Naive thymus-derived CD4-positive, alpha-beta T cell (primary cell): ENCODE results near the gene SLC6A18. TPM values are rescaled to one million over a fixed set of nuclear protein-coding genes. Genes with fewer than 3 reads are reported as not detected.

Experiments
- ATAC-seq: fragments of 150-1000 bp; cut with Tn5 transposase; 2 replicates; pipeline ENCODE4 v1.10.0; 2021; ENCODE audit warnings: mild to moderate bottlenecking, moderate library complexity
- CTCF ChIA-PET: fragments of 350-600 bp; sonication (Branson Sonifier 250); formaldehyde crosslinking; loops from one replicate; lab custom pipeline; 2021; ENCODE audit warnings: antibody characterized with exemption; lab: Charles Lee
- POLR2A ChIA-PET: fragments of 350-600 bp; sonication (Branson Sonifier 250); formaldehyde crosslinking; loops from one replicate; lab custom pipeline; 2021; ENCODE audit warnings: antibody characterized with exemption, inconsistent platforms; lab: Charles Lee
- DNase-seq, 9 donors: peaks; one replicate each; pipeline versions ENCODE4 v3.0.0 to v3.0.0-alpha.2; 2020 to 2022; ENCODE audit warnings: mixed read lengths in 1 of 9
- H3K27ac ChIP-seq: one replicate; pipeline ENCODE4 v1.7.0; 2013; ENCODE audit warnings: mild to moderate bottlenecking, low read depth, low read length, moderate library complexity
- H3K27me3 ChIP-seq, 2 donors: one replicate each; pipeline ENCODE4 v1.7.0; 2013; ENCODE audit warnings: low read length in 2 of 2, mild to moderate bottlenecking in 2 of 2, moderate library complexity in 2 of 2; ENCODE audit not compliant: control insufficient read depth in 2 of 2, insufficient read depth in 2 of 2
- H3K36me3 ChIP-seq, 3 experiments: 1 replicate in 2 of 3; 2 replicates in 1 of 3; pipeline ENCODE4 v1.7.0; 2013; ENCODE audit warnings: low read length in 3 of 3, mild to moderate bottlenecking in 3 of 3, moderate library complexity in 1 of 3; ENCODE audit not compliant: insufficient read depth in 3 of 3, control insufficient read depth in 2 of 3
- H3K4me1 ChIP-seq, 2 donors: one replicate each; pipeline ENCODE4 v1.7.0; 2013; ENCODE audit warnings: low read length in 2 of 2, mild to moderate bottlenecking in 2 of 2, moderate library complexity in 1 of 2; ENCODE audit not compliant: control insufficient read depth in 2 of 2, insufficient read depth in 2 of 2
- H3K4me3 ChIP-seq: 2 replicates; pipeline ENCODE4 v1.7.0; 2013; ENCODE audit warnings: mild to moderate bottlenecking, low read length
- H3K9me3 ChIP-seq, 3 experiments: 1 replicate in 2 of 3; 2 replicates in 1 of 3; pipeline ENCODE4 v1.7.0; 2013; ENCODE audit warnings: low read length in 3 of 3; ENCODE audit not compliant: control insufficient read depth in 2 of 3
- H3K27ac Mint-ChIP-seq, 9 donors: one replicate each; pipeline ENCODE4 v1.8.0; 2020 to 2022; ENCODE audit warnings: mixed read lengths in 9 of 9, mild to moderate bottlenecking in 8 of 9, moderate library complexity in 5 of 9, inconsistent platforms in 2 of 9
- H3K27me3 Mint-ChIP-seq, 5 donors: one replicate each; pipeline ENCODE4 v1.8.0; 2021 to 2022; ENCODE audit warnings: mixed read lengths in 5 of 5, mild to moderate bottlenecking in 1 of 5
- H3K36me3 Mint-ChIP-seq, 5 donors: one replicate each; pipeline ENCODE4 v1.8.0; 2020 to 2022; ENCODE audit warnings: mixed read lengths in 5 of 5, mild to moderate bottlenecking in 3 of 5, inconsistent platforms in 1 of 5
- H3K4me1 Mint-ChIP-seq, 7 donors: one replicate each; pipeline ENCODE4 v1.8.0; 2020 to 2022; ENCODE audit warnings: mixed read lengths in 7 of 7, mild to moderate bottlenecking in 3 of 7, inconsistent platforms in 1 of 7
- H3K4me3 Mint-ChIP-seq, 10 donors: one replicate each; pipeline ENCODE4 v1.8.0; 2020 to 2022; ENCODE audit warnings: mild to moderate bottlenecking in 10 of 10, mixed read lengths in 10 of 10, moderate library complexity in 6 of 10, inconsistent platforms in 2 of 10
- H3K9me3 Mint-ChIP-seq, 11 donors: one replicate each; pipeline ENCODE4 v1.8.0; 2020 to 2022; ENCODE audit warnings: mixed read lengths in 11 of 11, mild to moderate bottlenecking in 4 of 11, inconsistent platforms in 1 of 11, moderate library complexity in 1 of 11
- intact Hi-C, 2 donors: fragments of 100-400 bp; cut with micrococcal nuclease; formaldehyde crosslinking; loops; one replicate each; pipeline ENCODE4 v1.15.1; 2023
- polyA plus RNA-seq, 2 donors: library from polyadenylated mRNA; unstranded; fragments of 300-500 nt; fragmentation: Illumina TruSeq; gene quantifications; one replicate each; pipeline ENCODE4 v1.2.3, GENCODE V29; 2021
- total RNA-seq, 6 experiments: library from RNA in 5 of 6; stranded (reverse) in 5 of 6; gene quantifications; 1 replicate in 5 of 6; 2 replicates in 1 of 6; pipeline ENCODE4 v1.2.3 and lab custom pipeline; 2021 to 2026

The SLC6A18 gene
- total and polyA plus RNA-seq, 7 experiments from 2014 or later: not detected

- Mint-ChIP-seq H3K36me3 (no peaks in the 10 kb centered on the region), H3K9me3 (peaks cover 0 to 3% (median 0%) of the 10 kb centered on the region in 11 donors), H3K27ac (no peak overlapping the region), H3K4me1 (peaks cover 0 to 3% (median 0%) of the 10 kb centered on the region in 7 donors), H3K4me3 (no peak overlapping the region), H3K27me3 (peaks cover 23 to 30% (median 29%) of the 10 kb centered on the region in 5 donors)
- ChIA-PET CTCF (no interaction called here), POLR2A (no interaction called here)
- Histone ChIP-seq H3K4me1 (no peaks in the 10 kb centered on the region), H3K4me3 (no peak overlapping the region), H3K9me3 (no peaks in the 10 kb centered on the region), H3K36me3 (no peaks in the 10 kb centered on the region), H3K27me3 (no peaks in the 10 kb centered on the region), H3K27ac (no peak overlapping the region)
- ATAC-seq (no peak), DNase-seq (no peak)
- intact Hi-C loops: no loop called here
Observed at GRCh38 chr5:1192971-1193590, 32.1 kb upstream of the SLC6A18 start.

- DNase-seq (no peak), ATAC-seq (no peak)
- no peaks in the 10 kb centered on the region for H3K27me3 ChIP-seq
- Mint-ChIP-seq H3K36me3 (no peaks in the 10 kb centered on the region), H3K4me3 (no peak overlapping the region), H3K27me3 (peaks cover 20 to 30% (median 24%) of the 10 kb centered on the region in 5 donors), H3K4me1 (peaks cover 0 to 3% (median 0%) of the 10 kb centered on the region in 7 donors), H3K27ac (no peak overlapping the region), H3K9me3 (peaks cover 0 to 3% (median 0%) of the 10 kb centered on the region in 11 donors)
- H3K36me3 ChIP-seq: no peaks in the 10 kb centered on the region
- no peaks in the 10 kb centered on the region for H3K9me3 ChIP-seq
- CTCF ChIA-PET: no interaction called here
- intact Hi-C loops: no loop called here
- POLR2A ChIA-PET: no interaction called here
- H3K4me1 ChIP-seq: no peaks in the 10 kb centered on the region
- no peak overlapping the region for H3K27ac ChIP-seq
- H3K4me3 ChIP-seq: no peak overlapping the region
Observed at GRCh38 chr5:1193591-1193985, 31.6 kb upstream of the SLC6A18 start.

- intact Hi-C loops: no loop called here
- peaks cover 14 to 28% (median 17%) of the 10 kb centered on the region in 5 donors for H3K27me3 Mint-ChIP-seq
- CTCF ChIA-PET: no interaction called here
- DNase-seq (no peak), ATAC-seq (no peak)
- Histone ChIP-seq H3K4me1 (no peaks in the 10 kb centered on the region), H3K27me3 (no peaks in the 10 kb centered on the region), H3K36me3 (no peaks in the 10 kb centered on the region), H3K9me3 (no peaks in the 10 kb centered on the region), H3K27ac (no peak overlapping the region), H3K4me3 (no peak overlapping the region)
- POLR2A ChIA-PET: no interaction called here
- H3K27ac Mint-ChIP-seq: no peak overlapping the region
- H3K36me3 Mint-ChIP-seq: no peaks in the 10 kb centered on the region
- peaks cover 0 to 3% (median 0%) of the 10 kb centered on the region in 11 donors for H3K9me3 Mint-ChIP-seq
- H3K4me1 Mint-ChIP-seq: peaks cover 0 to 3% (median 0%) of the 10 kb centered on the region in 7 donors
- H3K4me3 Mint-ChIP-seq: no peak overlapping the region
Observed at GRCh38 chr5:1194378-1194777, 30.8 kb upstream of the SLC6A18 start.

GRCh38 chr5:1195439-1195838 lies 29.7 kb upstream of the SLC6A18 start:
- Mint-ChIP-seq H3K9me3 (peaks cover 0 to 3% (median 0%) of the 10 kb centered on the region in 11 donors), H3K36me3 (no peaks in the 10 kb centered on the region), H3K4me1 (peaks cover 0 to 3% (median 0%) of the 10 kb centered on the region in 7 donors), H3K4me3 (no peak overlapping the region), H3K27me3 (peaks cover 6 to 21% (median 10%) of the 10 kb centered on the region in 5 donors), H3K27ac (no peak overlapping the region)
- H3K27ac ChIP-seq: no peak overlapping the region
- no peaks in the 10 kb centered on the region for H3K4me1 ChIP-seq
- H3K4me3 ChIP-seq: no peak overlapping the region
- H3K36me3 ChIP-seq: no peaks in the 10 kb centered on the region
- H3K9me3 ChIP-seq: no peaks in the 10 kb centered on the region
- DNase-seq: no peak
- intact Hi-C loops: no loop called here
- no peak for ATAC-seq
- no peaks in the 10 kb centered on the region for H3K27me3 ChIP-seq
- ChIA-PET POLR2A (no interaction called here), CTCF (no interaction called here)

DNA sequence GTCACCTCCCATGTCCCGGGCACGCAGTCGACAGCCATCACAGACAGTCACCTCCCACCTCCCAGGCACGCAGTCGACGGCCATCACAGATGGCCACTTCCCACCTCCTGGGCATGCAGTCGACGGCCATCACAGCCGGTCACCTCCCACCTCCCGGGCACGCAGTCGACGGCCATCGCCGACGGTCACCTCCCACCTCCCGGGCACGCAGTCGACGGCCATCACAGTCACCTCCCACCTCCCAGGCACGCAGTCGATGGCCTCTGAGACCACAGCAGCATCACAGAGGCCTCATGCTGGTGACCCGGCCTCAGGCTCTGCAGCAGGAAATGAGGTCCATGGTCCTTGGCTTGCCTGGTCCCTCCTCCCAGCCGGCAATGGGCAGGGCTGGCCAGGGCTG lies 29.3 kb upstream of the SLC6A18 start:
- intact Hi-C loops: no loop called here
- no peak overlapping the region for H3K4me3 ChIP-seq
- no peaks in the 10 kb centered on the region for H3K9me3 ChIP-seq
- ATAC-seq (no peak), DNase-seq (no peak)
- CTCF ChIA-PET: no interaction called here
- Mint-ChIP-seq H3K9me3 (peaks cover 0 to 3% (median 0%) of the 10 kb centered on the region in 11 donors), H3K27me3 (peaks cover 1 to 17% (median 6%) of the 10 kb centered on the region in 5 donors), H3K4me3 (no peak overlapping the region), H3K4me1 (peaks cover 0 to under 1% (median 0%) of the 10 kb centered on the region in 7 donors), H3K36me3 (no peaks in the 10 kb centered on the region), H3K27ac (no peak overlapping the region)
- no peak overlapping the region for H3K27ac ChIP-seq
- H3K27me3 ChIP-seq: no peaks in the 10 kb centered on the region
- POLR2A ChIA-PET: no interaction called here
- H3K36me3 ChIP-seq: no peaks in the 10 kb centered on the region
- H3K4me1 ChIP-seq: no peaks in the 10 kb centered on the region

GRCh38 chr5:1196562-1196961 lies 28.6 kb upstream of the SLC6A18 start:
- H3K4me1 Mint-ChIP-seq: no peaks in the 10 kb centered on the region
- Histone ChIP-seq H3K4me1 (no peaks in the 10 kb centered on the region), H3K9me3 (no peaks in the 10 kb centered on the region), H3K27ac (no peak overlapping the region), H3K36me3 (no peaks in the 10 kb centered on the region), H3K4me3 (no peak overlapping the region), H3K27me3 (no peaks in the 10 kb centered on the region)
- no peaks in the 10 kb centered on the region for H3K36me3 Mint-ChIP-seq
- ChIA-PET POLR2A (no interaction called here), CTCF (no interaction called here)
- intact Hi-C loops: no loop called here
- DNase-seq (no peak), ATAC-seq (no peak)
- H3K27me3 Mint-ChIP-seq: peaks cover 0 to 15% (median 3%) of the 10 kb centered on the region in 5 donors
- no peak overlapping the region for H3K4me3 Mint-ChIP-seq
- peaks cover 0 to 3% (median 0%) of the 10 kb centered on the region in 11 donors for H3K9me3 Mint-ChIP-seq
- H3K27ac Mint-ChIP-seq: no peak overlapping the region
